IPS-18a (cell line): ENCODE measurements around the gene SLC15A1.
"Not testable (repeated sequence)": the region's sequence is repeated elsewhere in the genome, so short reads cannot be mapped to it uniquely, and the experiment has no call there.

ENCODE experiments used
- H3K27ac ChIP-seq: one replicate; pipeline ENCODE4 v1.5.1; 2013; ENCODE audit warnings: low read length
- H3K27me3 ChIP-seq: one replicate; pipeline ENCODE4 v1.6.1; 2013; ENCODE audit warnings: mild to moderate bottlenecking, low read length; ENCODE audit not compliant: control insufficient read depth, insufficient read depth
- H3K36me3 ChIP-seq: one replicate; pipeline ENCODE4 v1.6.1; 2013; ENCODE audit warnings: low read depth, low read length; ENCODE audit not compliant: control insufficient read depth
- H3K4me1 ChIP-seq: one replicate; pipeline ENCODE4 v1.6.1; 2013; ENCODE audit warnings: low read depth, low read length; ENCODE audit not compliant: control insufficient read depth
- H3K4me3 ChIP-seq: one replicate; pipeline ENCODE4 v1.5.1; 2013; ENCODE audit warnings: low read length
- H3K9ac ChIP-seq: one replicate; pipeline ENCODE4 v1.6.1; 2013; ENCODE audit warnings: mild to moderate bottlenecking, low read length, moderate library complexity
- H3K9me3 ChIP-seq: one replicate; pipeline ENCODE4 v1.6.1; 2013; ENCODE audit warnings: low read depth, low read length; ENCODE audit not compliant: control insufficient read depth

The SLC15A1 gene

GRCh38 chr13:98651744-98652143 is 100.7 kb downstream of the SLC15A1 start:
- Histone ChIP-seq H3K4me3 (no peak overlapping the region), H3K27me3 (no peaks in the 10 kb centered on the region), H3K4me1 (no peaks in the 10 kb centered on the region), H3K9ac (no peak overlapping the region), H3K36me3 (no peaks in the 10 kb centered on the region), H3K27ac (no peak overlapping the region), H3K9me3 (no peaks in the 10 kb centered on the region)

GRCh38 chr13:98650396-98651107 is 101.9 kb downstream of the SLC15A1 start:
- H3K4me1 ChIP-seq, result no peaks in the 10 kb centered on the region
- H3K9me3 ChIP-seq, result no peaks in the 10 kb centered on the region
- H3K4me3 ChIP-seq, result no peak overlapping the region
- H3K27me3 ChIP-seq, result no peaks in the 10 kb centered on the region
- H3K36me3 ChIP-seq, result no peaks in the 10 kb centered on the region
- H3K9ac ChIP-seq, result no peak overlapping the region
- no peak overlapping the region for H3K27ac ChIP-seq

- no peaks in the 10 kb centered on the region for H3K27me3 ChIP-seq
- no peak overlapping the region for H3K9ac ChIP-seq
- H3K4me3 ChIP-seq, result no peak overlapping the region
- no peaks in the 10 kb centered on the region for H3K4me1 ChIP-seq
- no peaks in the 10 kb centered on the region for H3K9me3 ChIP-seq
- H3K36me3 ChIP-seq, result no peaks in the 10 kb centered on the region
- H3K27ac ChIP-seq, result no peak overlapping the region
Measured at GRCh38 chr13:98649861-98650260, 102.6 kb downstream of the SLC15A1 start.

GRCh38 chr13:98648686-98649085 is 103.8 kb downstream of the SLC15A1 start:
- no peaks in the 10 kb centered on the region for H3K27me3 ChIP-seq
- no peak overlapping the region for H3K9ac ChIP-seq
- no peaks in the 10 kb centered on the region for H3K9me3 ChIP-seq
- H3K4me1 ChIP-seq, result no peaks in the 10 kb centered on the region
- H3K4me3 ChIP-seq, result no peak overlapping the region
- no peak overlapping the region for H3K27ac ChIP-seq
- H3K36me3 ChIP-seq, result no peaks in the 10 kb centered on the region

GRCh38 chr13:98648141-98648540 is 104.3 kb downstream of the SLC15A1 start:
- Histone ChIP-seq H3K36me3 (no peaks in the 10 kb centered on the region), H3K4me3 (no peak overlapping the region), H3K27me3 (no peaks in the 10 kb centered on the region), H3K27ac (no peak overlapping the region), H3K9ac (no peak overlapping the region), H3K9me3 (no peaks in the 10 kb centered on the region), H3K4me1 (no peaks in the 10 kb centered on the region)

GRCh38 chr13:98647121-98647520 is 105.4 kb downstream of the SLC15A1 start:
- Histone ChIP-seq H3K27me3 (no peaks in the 10 kb centered on the region), H3K4me1 (no peaks in the 10 kb centered on the region), H3K9me3 (no peaks in the 10 kb centered on the region), H3K27ac (no peak overlapping the region), H3K36me3 (no peaks in the 10 kb centered on the region), H3K9ac (no peak overlapping the region), H3K4me3 (no peak overlapping the region)

- Histone ChIP-seq H3K9me3 (no peaks in the 10 kb centered on the region), H3K36me3 (no peaks in the 10 kb centered on the region), H3K27me3 (no peaks in the 10 kb centered on the region), H3K4me1 (no peaks in the 10 kb centered on the region), H3K4me3 (no peak overlapping the region), H3K27ac (no peak overlapping the region), H3K9ac (no peak overlapping the region)
Measured at GRCh38 chr13:98643479-98643878, 109.0 kb downstream of the SLC15A1 start.

GRCh38 chr13:98641075-98641474 is 111.4 kb downstream of the SLC15A1 start:
- no peaks in the 10 kb centered on the region for H3K4me1 ChIP-seq
- no peaks in the 10 kb centered on the region for H3K9me3 ChIP-seq
- H3K4me3 ChIP-seq, result no peak overlapping the region
- H3K9ac ChIP-seq, result no peak overlapping the region
- H3K27ac ChIP-seq, result no peak overlapping the region
- no peaks in the 10 kb centered on the region for H3K36me3 ChIP-seq
- no peaks in the 10 kb centered on the region for H3K27me3 ChIP-seq

- H3K9me3 ChIP-seq, H3K27ac ChIP-seq, H3K4me3 ChIP-seq, H3K4me1 ChIP-seq, H3K36me3 ChIP-seq, H3K9ac ChIP-seq, H3K27me3 ChIP-seq: not testable (repeated sequence)
Measured at GRCh38 chr13:98639785-98640184, 112.7 kb downstream of the SLC15A1 start.

- H3K9ac ChIP-seq, H3K4me1 ChIP-seq, H3K27me3 ChIP-seq, H3K9me3 ChIP-seq, H3K4me3 ChIP-seq, H3K36me3 ChIP-seq, H3K27ac ChIP-seq: not testable (repeated sequence)
Measured at GRCh38 chr13:98638352-98638751, 114.1 kb downstream of the SLC15A1 start.
